ENCODE results near the gene ZBTB48. TPM values are rescaled to one million over a fixed set of nuclear protein-coding genes. Genes with fewer than 3 reads are reported as not detected.

Gene ZBTB48
- total RNA-seq, 1 donor from 2014 or later, result 20.0 TPM

DNA sequence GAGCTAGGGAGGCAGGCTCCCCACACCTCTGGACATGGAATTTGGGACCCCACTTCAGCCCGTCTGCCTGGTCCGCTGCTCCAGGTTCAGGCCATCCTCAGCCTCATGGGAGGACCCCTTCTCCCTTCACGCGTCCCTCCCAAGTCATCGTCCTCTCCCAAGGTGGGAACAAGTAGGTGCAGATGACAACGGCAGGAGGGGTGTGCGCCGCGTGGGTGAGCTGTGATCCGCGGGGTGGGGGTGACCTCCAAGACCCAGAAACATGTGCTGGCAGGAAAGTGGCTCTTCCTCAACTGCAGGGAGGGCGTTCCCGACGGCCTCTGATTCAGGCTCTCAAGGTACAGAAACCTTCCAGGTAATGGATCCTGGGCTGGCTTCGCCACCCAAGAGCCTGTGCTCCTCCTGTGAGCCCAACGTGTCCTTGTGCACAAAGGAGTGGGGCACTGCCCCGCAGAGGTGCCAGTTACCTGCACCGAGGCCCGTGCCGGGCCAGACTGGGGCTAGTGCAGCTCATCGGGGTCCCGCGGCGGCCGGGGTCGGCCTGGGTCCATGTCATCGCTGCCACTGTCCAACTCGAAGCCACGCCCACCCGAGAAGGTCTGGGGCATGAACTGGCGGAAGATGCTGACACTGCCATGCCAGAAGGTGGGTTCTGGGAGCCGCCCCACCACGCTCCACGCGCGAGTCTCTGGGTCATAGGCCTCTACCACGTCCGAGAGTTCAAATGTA lies 13.2 kb downstream of the ZBTB48 start:
- Histone ChIP-seq H3K4me1 (ENCODE audit: insufficient read depth, low read length) (no peaks in the 10 kb centered on the region), H4K20me1 (ENCODE audit: insufficient read depth, low read length) (peaks cover 96% of the 10 kb centered on the region), H3K27ac (ENCODE audit: low read depth, low read length) (no peak overlapping the region), H3K9me3 (ENCODE audit: insufficient read depth, low read depth, low read length) (no peaks in the 10 kb centered on the region), H3K9ac (ENCODE audit: low read length) (no peak overlapping the region), H3K4me2 (ENCODE audit: low read length) (no peak overlapping the region), H2AFZ (ENCODE audit: low read depth, low read length) (no peak overlapping the region), H3K4me3 (ENCODE audit: insufficient read depth, low read depth, low read length) (no peak overlapping the region), H3K36me3 (ENCODE audit: insufficient read depth, low read length) (peaks cover 43% of the 10 kb centered on the region), H3K79me2 (ENCODE audit: insufficient read depth, low read length) (peaks cover 75% of the 10 kb centered on the region), H3K27me3 (ENCODE audit: insufficient read depth, low read length) (no peaks in the 10 kb centered on the region)
- Mint-ChIP-seq H3K4me3 (ENCODE audit: unreplicated experiment) (no peak overlapping the region), H3K4me1 (ENCODE audit: low read depth, unreplicated experiment) (peaks cover 2% of the 10 kb centered on the region), H3K27ac (ENCODE audit: unreplicated experiment) (no peak overlapping the region), H3K27me3 (ENCODE audit: low read depth, unreplicated experiment) (no peaks in the 10 kb centered on the region), H3K9me3 (ENCODE audit: unreplicated experiment) (no peaks in the 10 kb centered on the region), H3K36me3 (ENCODE audit: low read depth, unreplicated experiment) (peaks cover 23% of the 10 kb centered on the region)
- no peak for TF ChIP-seq EZH2 (IDR thresholded peaks at IDR 0.05; ENCODE audit: insufficient read depth, low read length)
- TF ChIP-seq, protein P1, sequence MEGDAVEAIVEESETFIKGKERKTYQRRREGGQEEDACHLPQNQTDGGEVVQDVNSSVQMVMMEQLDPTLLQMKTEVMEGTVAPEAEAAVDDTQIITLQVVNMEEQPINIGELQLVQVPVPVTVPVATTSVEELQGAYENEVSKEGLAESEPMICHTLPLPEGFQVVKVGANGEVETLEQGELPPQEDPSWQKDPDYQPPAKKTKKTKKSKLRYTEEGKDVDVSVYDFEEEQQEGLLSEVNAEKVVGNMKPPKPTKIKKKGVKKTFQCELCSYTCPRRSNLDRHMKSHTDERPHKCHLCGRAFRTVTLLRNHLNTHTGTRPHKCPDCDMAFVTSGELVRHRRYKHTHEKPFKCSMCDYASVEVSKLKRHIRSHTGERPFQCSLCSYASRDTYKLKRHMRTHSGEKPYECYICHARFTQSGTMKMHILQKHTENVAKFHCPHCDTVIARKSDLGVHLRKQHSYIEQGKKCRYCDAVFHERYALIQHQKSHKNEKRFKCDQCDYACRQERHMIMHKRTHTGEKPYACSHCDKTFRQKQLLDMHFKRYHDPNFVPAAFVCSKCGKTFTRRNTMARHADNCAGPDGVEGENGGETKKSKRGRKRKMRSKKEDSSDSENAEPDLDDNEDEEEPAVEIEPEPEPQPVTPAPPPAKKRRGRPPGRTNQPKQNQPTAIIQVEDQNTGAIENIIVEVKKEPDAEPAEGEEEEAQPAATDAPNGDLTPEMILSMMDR (IDR thresholded peaks at IDR 0.05; ENCODE audit: insufficient read depth, low read depth, low read length), result no peak
- DNase-seq (ENCODE audit: low read depth) (no peak), FAIRE-seq (no peak)

DNA sequence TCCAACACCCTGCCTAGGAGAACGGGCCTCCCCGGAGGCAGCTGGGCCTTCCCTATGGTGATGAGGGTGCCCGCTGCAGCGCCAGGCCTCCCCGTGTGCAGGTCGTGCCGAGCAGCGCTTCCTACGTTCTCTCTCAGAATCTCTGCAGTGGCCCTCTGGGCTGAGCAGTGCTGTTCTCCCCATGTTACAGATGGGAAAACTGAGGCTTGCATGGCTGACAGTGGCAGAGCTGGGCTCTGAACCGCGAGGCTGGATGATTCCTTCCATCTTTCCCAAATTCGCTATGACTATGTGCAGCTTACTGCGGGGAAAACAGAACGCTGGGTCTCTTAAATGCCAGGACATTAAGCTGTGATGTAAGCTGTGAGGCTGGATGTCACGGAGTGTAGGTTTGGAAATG lies 14.0 kb downstream of the ZBTB48 start:
- Histone ChIP-seq H3K4me1 (ENCODE audit: insufficient read depth, low read length) (no peaks in the 10 kb centered on the region), H3K9me3 (ENCODE audit: insufficient read depth, low read depth, low read length) (no peaks in the 10 kb centered on the region), H2AFZ (ENCODE audit: low read depth, low read length) (no peak overlapping the region), H4K20me1 (ENCODE audit: insufficient read depth, low read length) (peaks cover 96% of the 10 kb centered on the region), H3K36me3 (ENCODE audit: insufficient read depth, low read length) (peaks cover 43% of the 10 kb centered on the region), H3K27me3 (ENCODE audit: insufficient read depth, low read length) (no peaks in the 10 kb centered on the region), H3K4me2 (ENCODE audit: low read length) (no peak overlapping the region), H3K9ac (ENCODE audit: low read length) (no peak overlapping the region), H3K27ac (ENCODE audit: low read depth, low read length) (no peak overlapping the region), H3K79me2 (ENCODE audit: insufficient read depth, low read length) (peaks cover 79% of the 10 kb centered on the region), H3K4me3 (ENCODE audit: insufficient read depth, low read depth, low read length) (no peak overlapping the region)
- Mint-ChIP-seq H3K36me3 (ENCODE audit: low read depth, unreplicated experiment) (peaks cover 24% of the 10 kb centered on the region), H3K4me1 (ENCODE audit: low read depth, unreplicated experiment) (peaks cover 2% of the 10 kb centered on the region), H3K27me3 (ENCODE audit: low read depth, unreplicated experiment) (no peaks in the 10 kb centered on the region), H3K27ac (ENCODE audit: unreplicated experiment) (no peak overlapping the region), H3K9me3 (ENCODE audit: unreplicated experiment) (no peaks in the 10 kb centered on the region), H3K4me3 (ENCODE audit: unreplicated experiment) (no peak overlapping the region)
- TF ChIP-seq, protein P1 (IDR thresholded peaks at IDR 0.05; ENCODE audit: insufficient read depth, low read depth, low read length), result no peak
- no peak for TF ChIP-seq EZH2 (IDR thresholded peaks at IDR 0.05; ENCODE audit: insufficient read depth, low read length)
- no peak for DNase-seq (ENCODE audit: low read depth)
- FAIRE-seq, result no peak

Measured in astrocyte (in vitro differentiated cells and primary cell).